ENCODE results near the gene BOD1.
A peak's percentile ranks its signal among the peaks of the same experiment; 100 is the strongest.
"Not testable (repeated sequence)": the region's sequence is repeated elsewhere in the genome, so short reads cannot be mapped to it uniquely, and the experiment has no call there.

The BOD1 gene

GRCh38 chr5:173615884-173616576 is 420 bp downstream of the BOD1 start:
- peak; percentile 17 to 20 for DNase-seq (ENCODE audit: low read depth in 2 of 2)

- no peak for DNase-seq (ENCODE audit: low read depth in 2 of 2)
Observed at GRCh38 chr5:173614591-173614990, 1.9 kb downstream of the BOD1 start.

GRCh38 chr5:173613433-173614159 is 2.9 kb downstream of the BOD1 start:
- no peak for DNase-seq (ENCODE audit: low read depth in 2 of 2)

- no peak for DNase-seq (ENCODE audit: low read depth in 2 of 2)
Observed at GRCh38 chr5:173612948-173613347, 3.5 kb downstream of the BOD1 start.

- DNase-seq (ENCODE audit: low read depth in 2 of 2), result no peak
Observed at GRCh38 chr5:173611706-173612105, 4.7 kb downstream of the BOD1 start.

GRCh38 chr5:173604141-173604540 is 12.3 kb downstream of the BOD1 start:
- no peak for DNase-seq (ENCODE audit: low read depth in 2 of 2)

GRCh38 chr5:173602423-173602822 is 14.0 kb downstream of the BOD1 start:
- DNase-seq (ENCODE audit: low read depth in 2 of 2), result no peak

GRCh38 chr5:173598686-173599085 is 17.8 kb downstream of the BOD1 start:
- no peak for DNase-seq (ENCODE audit: low read depth in 2 of 2)

GRCh38 chr5:173597304-173597703 is 19.1 kb downstream of the BOD1 start:
- DNase-seq (ENCODE audit: low read depth in 2 of 2), result no peak

GRCh38 chr5:173595841-173596240 is 20.6 kb downstream of the BOD1 start:
- DNase-seq (ENCODE audit: low read depth in 2 of 2), result no peak

- DNase-seq (ENCODE audit: low read depth in 2 of 2), result no peak
Observed at GRCh38 chr5:173594061-173594460, 22.4 kb downstream of the BOD1 start.

- no peak for DNase-seq (ENCODE audit: low read depth in 2 of 2)
Observed at GRCh38 chr5:173592050-173592669, 24.3 kb downstream of the BOD1 start.

GRCh38 chr5:173591056-173591514 is 25.4 kb downstream of the BOD1 start:
- no peak for DNase-seq (ENCODE audit: low read depth in 2 of 2)

GRCh38 chr5:173590436-173591055 is 25.9 kb downstream of the BOD1 start:
- DNase-seq (ENCODE audit: low read depth in 2 of 2), result no peak

- DNase-seq (ENCODE audit: low read depth in 2 of 2), result not testable (repeated sequence)
Observed at GRCh38 chr5:173586133-173586532, 30.3 kb downstream of the BOD1 start.

GRCh38 chr5:173583346-173583745 is 33.1 kb downstream of the BOD1 start:
- no peak for DNase-seq (ENCODE audit: low read depth in 2 of 2)

- no peak for DNase-seq (ENCODE audit: low read depth in 2 of 2)
Observed at GRCh38 chr5:173582216-173583111, 34.0 kb downstream of the BOD1 start.

GRCh38 chr5:173581408-173582215 is 34.8 kb downstream of the BOD1 start:
- DNase-seq (ENCODE audit: low read depth in 2 of 2), result no peak

GRCh38 chr5:173578947-173579615 is 37.4 kb downstream of the BOD1 start:
- DNase-seq (ENCODE audit: low read depth in 2 of 2), result no peak

GRCh38 chr5:173577817-173578216 is 38.6 kb downstream of the BOD1 start:
- DNase-seq (ENCODE audit: low read depth in 2 of 2), result no peak
